GM13976 (cell line): ENCODE measurements around the gene DNAH1.

Source experiments
- DNase-seq: peaks from one replicate; pipeline ENCODE4 v3.0.0; 2012; ENCODE audit warnings: low spot score
- CTCF ChIP-seq: IDR thresholded peaks from 2 replicates; pipeline ENCODE4 v1.5.1; 2012; ENCODE audit warnings: borderline replicate concordance, mild to moderate bottlenecking; ENCODE audit not compliant: insufficient read depth; ENCODE audit errors: extremely low read depth, missing control alignments, control extremely low read depth
- in situ Hi-C: fragments of 300-500 bp; cut with MboI; formaldehyde crosslinking; loops from one replicate; pipeline ENCODE4 v1.12.0; 2022; ENCODE audit warnings: low sequenced_read_pairs, mixed read lengths, inconsistent platforms; ENCODE audit not compliant: unreplicated experiment

DNAH1 gene

GRCh38 chr3:52405601-52406110 is 89.5 kb downstream of the DNAH1 start:
- TF ChIP-seq CTCF: no peak
- no peak for DNase-seq
- in situ Hi-C loops: no loop called here

GRCh38 chr3:52406231-52406661 is 90.1 kb downstream of the DNAH1 start:
- no peak for DNase-seq
- TF ChIP-seq CTCF: no peak
- in situ Hi-C loops: no loop called here

- no peak for TF ChIP-seq CTCF
- no peak for DNase-seq
- in situ Hi-C loops: no loop called here
Measured at GRCh38 chr3:52406791-52407510, 90.8 kb downstream of the DNAH1 start.

- no peak for DNase-seq
- in situ Hi-C loops: no loop called here
- TF ChIP-seq CTCF: no peak
Measured at GRCh38 chr3:52407779-52408178, 91.7 kb downstream of the DNAH1 start.

- in situ Hi-C loops: no loop called here
- TF ChIP-seq CTCF: no peak
- DNase-seq: no peak
Measured at GRCh38 chr3:52408466-52408865, 92.3 kb downstream of the DNAH1 start.

GRCh38 chr3:52415800-52416199 is 99.7 kb downstream of the DNAH1 start:
- no peak for TF ChIP-seq CTCF
- in situ Hi-C loops: no loop called here
- DNase-seq: no peak
